ENCODE results near the gene SPDYE2B.
"Not testable (repeated sequence)": the region's sequence is repeated elsewhere in the genome, so short reads cannot be mapped to it uniquely, and the experiment has no call there.

SPDYE2B gene

GRCh38 chr7:102666850-102667249 lies 16.7 kb downstream of the SPDYE2B start:
- not testable (repeated sequence) for H3K9ac ChIP-seq (ENCODE audit: low read depth, low read length); H3K4me3 ChIP-seq (ENCODE audit: low read length); H3K27me3 ChIP-seq (ENCODE audit: insufficient read depth, low read length); H3K9me3 ChIP-seq (ENCODE audit: insufficient read depth, low read depth, low read length); H3K27ac ChIP-seq (ENCODE audit: low read length); H3K36me3 ChIP-seq (ENCODE audit: insufficient read depth, low read depth, low read length); H3K4me1 ChIP-seq (ENCODE audit: insufficient read depth, low read length)

- H3K9ac ChIP-seq (ENCODE audit: low read depth, low read length); H3K36me3 ChIP-seq (ENCODE audit: insufficient read depth, low read depth, low read length); H3K4me3 ChIP-seq (ENCODE audit: low read length); H3K27ac ChIP-seq (ENCODE audit: low read length); H3K9me3 ChIP-seq (ENCODE audit: insufficient read depth, low read depth, low read length); H3K4me1 ChIP-seq (ENCODE audit: insufficient read depth, low read length); H3K27me3 ChIP-seq (ENCODE audit: insufficient read depth, low read length): not testable (repeated sequence)
Observed at GRCh38 chr7:102667523-102667922, 17.4 kb downstream of the SPDYE2B start.

GRCh38 chr7:102671166-102671955 lies 21.2 kb downstream of the SPDYE2B start, which contains the start of gene POLR2J2:
Gene POLR2J2, minus strand, starts transcription at chr7:102671663. Its CDS starts 62 bp downstream, at chr7:102671601.
- H3K9me3 ChIP-seq (ENCODE audit: insufficient read depth, low read depth, low read length); H3K36me3 ChIP-seq (ENCODE audit: insufficient read depth, low read depth, low read length); H3K9ac ChIP-seq (ENCODE audit: low read depth, low read length); H3K4me3 ChIP-seq (ENCODE audit: low read length); H3K27ac ChIP-seq (ENCODE audit: low read length); H3K4me1 ChIP-seq (ENCODE audit: insufficient read depth, low read length); H3K27me3 ChIP-seq (ENCODE audit: insufficient read depth, low read length): not testable (repeated sequence)

- not testable (repeated sequence) for H3K4me3 ChIP-seq (ENCODE audit: low read length); H3K27me3 ChIP-seq (ENCODE audit: insufficient read depth, low read length); H3K9ac ChIP-seq (ENCODE audit: low read depth, low read length); H3K4me1 ChIP-seq (ENCODE audit: insufficient read depth, low read length); H3K9me3 ChIP-seq (ENCODE audit: insufficient read depth, low read depth, low read length); H3K27ac ChIP-seq (ENCODE audit: low read length); H3K36me3 ChIP-seq (ENCODE audit: insufficient read depth, low read depth, low read length)
Observed at GRCh38 chr7:102671956-102672307, 21.8 kb downstream of the SPDYE2B start.

GRCh38 chr7:102673447-102674067 lies 23.4 kb downstream of the SPDYE2B start:
- not testable (repeated sequence) for H3K4me3 ChIP-seq (ENCODE audit: low read length); H3K9me3 ChIP-seq (ENCODE audit: insufficient read depth, low read depth, low read length); H3K9ac ChIP-seq (ENCODE audit: low read depth, low read length); H3K36me3 ChIP-seq (ENCODE audit: insufficient read depth, low read depth, low read length); H3K27me3 ChIP-seq (ENCODE audit: insufficient read depth, low read length); H3K4me1 ChIP-seq (ENCODE audit: insufficient read depth, low read length); H3K27ac ChIP-seq (ENCODE audit: low read length)

GRCh38 chr7:102675545-102675944 lies 25.4 kb downstream of the SPDYE2B start:
- H3K27ac ChIP-seq (ENCODE audit: low read length); H3K9ac ChIP-seq (ENCODE audit: low read depth, low read length); H3K4me3 ChIP-seq (ENCODE audit: low read length); H3K4me1 ChIP-seq (ENCODE audit: insufficient read depth, low read length); H3K36me3 ChIP-seq (ENCODE audit: insufficient read depth, low read depth, low read length); H3K9me3 ChIP-seq (ENCODE audit: insufficient read depth, low read depth, low read length); H3K27me3 ChIP-seq (ENCODE audit: insufficient read depth, low read length): not testable (repeated sequence)

- not testable (repeated sequence) for H3K4me1 ChIP-seq (ENCODE audit: insufficient read depth, low read length); H3K9me3 ChIP-seq (ENCODE audit: insufficient read depth, low read depth, low read length); H3K4me3 ChIP-seq (ENCODE audit: low read length); H3K9ac ChIP-seq (ENCODE audit: low read depth, low read length); H3K36me3 ChIP-seq (ENCODE audit: insufficient read depth, low read depth, low read length); H3K27ac ChIP-seq (ENCODE audit: low read length); H3K27me3 ChIP-seq (ENCODE audit: insufficient read depth, low read length)
Observed at GRCh38 chr7:102680780-102681179, 30.7 kb downstream of the SPDYE2B start.

GRCh38 chr7:102682560-102682959 lies 32.4 kb downstream of the SPDYE2B start:
- H3K4me1 ChIP-seq (ENCODE audit: insufficient read depth, low read length); H3K9me3 ChIP-seq (ENCODE audit: insufficient read depth, low read depth, low read length): not testable (repeated sequence)

GRCh38 chr7:102688299-102689036 lies 38.3 kb downstream of the SPDYE2B start:
- not testable (repeated sequence) for H3K27ac ChIP-seq (ENCODE audit: low read length); H3K36me3 ChIP-seq (ENCODE audit: insufficient read depth, low read depth, low read length); H3K27me3 ChIP-seq (ENCODE audit: insufficient read depth, low read length); H3K9me3 ChIP-seq (ENCODE audit: insufficient read depth, low read depth, low read length); H3K9ac ChIP-seq (ENCODE audit: low read depth, low read length); H3K4me3 ChIP-seq (ENCODE audit: low read length); H3K4me1 ChIP-seq (ENCODE audit: insufficient read depth, low read length)

More at GRCh38 chr7:102682560-102682959, 32.4 kb downstream of the SPDYE2B start:
- H3K4me3 ChIP-seq (ENCODE audit: low read length); H3K36me3 ChIP-seq (ENCODE audit: insufficient read depth, low read depth, low read length); H3K27me3 ChIP-seq (ENCODE audit: insufficient read depth, low read length); H3K9ac ChIP-seq (ENCODE audit: low read depth, low read length); H3K27ac ChIP-seq (ENCODE audit: low read length): not testable (repeated sequence)

- not testable (repeated sequence) for H3K9ac ChIP-seq (ENCODE audit: low read depth, low read length); H3K27me3 ChIP-seq (ENCODE audit: insufficient read depth, low read length); H3K27ac ChIP-seq (ENCODE audit: low read length); H3K9me3 ChIP-seq (ENCODE audit: insufficient read depth, low read depth, low read length); H3K4me3 ChIP-seq (ENCODE audit: low read length); H3K4me1 ChIP-seq (ENCODE audit: insufficient read depth, low read length); H3K36me3 ChIP-seq (ENCODE audit: insufficient read depth, low read depth, low read length)
Observed at GRCh38 chr7:102689436-102690282, 39.5 kb downstream of the SPDYE2B start.

GRCh38 chr7:102690602-102691001 lies 40.5 kb downstream of the SPDYE2B start:
- H3K9ac ChIP-seq (ENCODE audit: low read depth, low read length); H3K27me3 ChIP-seq (ENCODE audit: insufficient read depth, low read length); H3K36me3 ChIP-seq (ENCODE audit: insufficient read depth, low read depth, low read length); H3K4me3 ChIP-seq (ENCODE audit: low read length); H3K9me3 ChIP-seq (ENCODE audit: insufficient read depth, low read depth, low read length); H3K4me1 ChIP-seq (ENCODE audit: insufficient read depth, low read length); H3K27ac ChIP-seq (ENCODE audit: low read length): not testable (repeated sequence)

Measured in iPS-20b (cell line).